Tibial nerve (tissue), 3 donors: Measurements from ENCODE around the gene TANK.
"Not testable (repeated sequence)": the region's sequence is repeated elsewhere in the genome, so short reads cannot be mapped to it uniquely, and the experiment has no call there.

Experiments
- CTCF ChIP-seq, 5 experiments: fragments of 200-600 bp in 3 of 5; fragments of 450-650 bp in 2 of 5; sonication (generic) in 3 of 5; IDR thresholded peaks; one replicate each; pipeline ENCODE4 v1.5.1; 2016 to 2019; ENCODE audit warnings: antibody characterized with exemption in 5 of 5, mild to moderate bottlenecking in 3 of 5, moderate library complexity in 2 of 5
- POLR2A ChIP-seq, 2 donors: fragments of 450-650 bp; IDR thresholded peaks; one replicate each; pipeline ENCODE4 v1.6.1; 2017; ENCODE audit warnings: antibody characterized with exemption in 2 of 2, mild to moderate bottlenecking in 2 of 2, moderate library complexity in 2 of 2

- not testable (repeated sequence) for TF ChIP-seq CTCF, POLR2A (IDR thresholded peaks at IDR 0.05)
These were observed 84.4 kb downstream of the TANK start for GRCh38 chr2:161244387-161245260.
